Posterior cingulate gyrus (tissue), 11 donors: ENCODE measurements around the gene SEC11A.
A peak's percentile ranks its signal among the peaks of the same experiment; 100 is the strongest.
"Not testable (repeated sequence)": the region's sequence is repeated elsewhere in the genome, so short reads cannot be mapped to it uniquely, and the experiment has no call there.

Source experiments
- DNase-seq, 10 donors: peaks; one replicate each; pipeline versions ENCODE4 v3.0.0 to v3.0.0-alpha.2; 2020 to 2021; ENCODE audit warnings: mixed read lengths in 3 of 10
- intact Hi-C: fragments of 100-400 bp; cut with DNase I; formaldehyde crosslinking; loops from one replicate; pipeline ENCODE4 v1.15.1; 2023

Gene SEC11A

GRCh38 chr15:84716036-84716732 lies at the start of gene SEC11A:
TSS of gene SEC11A (minus strand) at chr15:84716139. CDS start at chr15:84716075, 64 bp downstream.
- intact Hi-C loops: loop anchor here (5.0 kb wide), 1 partner anchor 59 kb away; the partner anchor contains the start of gene NMB
- peak; percentile 94 to 99 (median 96) for DNase-seq

- intact Hi-C loops: no loop called here
- DNase-seq: no peak
Observed at GRCh38 chr15:84765675-84766074, 49.7 kb upstream of the SEC11A start.

GRCh38 chr15:84764989-84765388 lies 49.0 kb upstream of the SEC11A start:
- intact Hi-C loops: no loop called here
- DNase-seq: no peak

GRCh38 chr15:84764585-84764984 lies 48.6 kb upstream of the SEC11A start:
- intact Hi-C loops: no loop called here
- DNase-seq: no peak

- intact Hi-C loops: no loop called here
Observed at GRCh38 chr15:84762840-84763572, 47.1 kb upstream of the SEC11A start.

GRCh38 chr15:84761607-84762131 lies 45.7 kb upstream of the SEC11A start:
- intact Hi-C loops: no loop called here

More at GRCh38 chr15:84762840-84763572, 47.1 kb upstream of the SEC11A start:
- no peak for DNase-seq

GRCh38 chr15:84760219-84760618 lies 44.3 kb upstream of the SEC11A start:
- DNase-seq: no peak
- intact Hi-C loops: no loop called here

More at GRCh38 chr15:84761607-84762131, 45.7 kb upstream of the SEC11A start:
- no peak for DNase-seq

- no peak for DNase-seq
- intact Hi-C loops: loop anchor here (10.0 kb wide), 1 partner anchor 56 kb away; the partner anchor contains the start of gene ALPK3
Observed at GRCh38 chr15:84759018-84759417, 43.1 kb upstream of the SEC11A start.

GRCh38 chr15:84755736-84756527 lies 40.0 kb upstream of the SEC11A start:
- DNase-seq: no peak
- intact Hi-C loops: loop anchor here (10.0 kb wide), 1 partner anchor 59 kb away; the partner anchor contains the start of gene ALPK3

- DNase-seq: not testable (repeated sequence)
- intact Hi-C loops: loop anchor here (10.0 kb wide), 1 partner anchor 60 kb away; the partner anchor contains the start of gene ALPK3
Observed at GRCh38 chr15:84754889-84755288, 39.0 kb upstream of the SEC11A start.

- intact Hi-C loops: loop anchor here (10.0 kb wide), 1 partner anchor 62 kb away; the partner anchor contains the start of gene ALPK3
- DNase-seq: no peak
Observed at GRCh38 chr15:84752700-84753099, 36.8 kb upstream of the SEC11A start.

- DNase-seq: no peak
- intact Hi-C loops: loop anchor here (10.0 kb wide), 1 partner anchor 63 kb away; the partner anchor contains the start of gene ALPK3
Observed at GRCh38 chr15:84752195-84752594, 36.3 kb upstream of the SEC11A start.

GRCh38 chr15:84751721-84752120 lies 35.8 kb upstream of the SEC11A start:
- intact Hi-C loops: loop anchor here (10.0 kb wide), 1 partner anchor 63 kb away; the partner anchor contains the start of gene ALPK3

GRCh38 chr15:84750583-84751092 lies 34.7 kb upstream of the SEC11A start:
- intact Hi-C loops: loop anchor here (10.0 kb wide), 1 partner anchor 64 kb away; the partner anchor contains the start of gene ALPK3
- DNase-seq: no peak

More at GRCh38 chr15:84751721-84752120, 35.8 kb upstream of the SEC11A start:
- DNase-seq: not testable (repeated sequence)

GRCh38 chr15:84749111-84749991 lies 33.4 kb upstream of the SEC11A start:
- peak in 1 of 10 donors; percentile 17 for DNase-seq
- intact Hi-C loops: loop anchor here (2.0 to 10.0 kb wide), 2 partner anchors 95 to 175 kb away; partner anchors contain the start of gene WDR73

- intact Hi-C loops: loop anchor here (1.0 to 10.0 kb wide), 3 partner anchors 33 to 176 kb away; partner anchors contain the start of gene WDR73
- DNase-seq: peak; percentile 64 to 95 (median 72)
Observed at GRCh38 chr15:84748274-84749110, 32.6 kb upstream of the SEC11A start, which contains the start of gene ZNF592. TSS of gene ZNF592 (plus strand) at chr15:84748592. CDS start at chr15:84782676, 34,084 bp downstream.
